Measurements from ENCODE around the gene DTX3.

- TF ChIP-seq CTCF (tag by site-specific recombination; IDR thresholded peaks at IDR 0.05), result no peak
- no peak for TF ChIP-seq ZNF48 (tag by site-specific recombination; IDR thresholded peaks at IDR 0.05)
- no peak for TF ChIP-seq ZNF121 (tag by site-specific recombination; IDR thresholded peaks at IDR 0.05)
Observed at GRCh38 chr12:57604454-57604991, at the start of gene DTX3.
